Right hindlimb (tissue), 1 donor: ENCODE measurements around the gene ABCA10.

ENCODE experiments used
- DNase-seq: peaks from one replicate; pipeline ENCODE4 v3.0.0-alpha.2; 2018

The ABCA10 gene

DNA sequence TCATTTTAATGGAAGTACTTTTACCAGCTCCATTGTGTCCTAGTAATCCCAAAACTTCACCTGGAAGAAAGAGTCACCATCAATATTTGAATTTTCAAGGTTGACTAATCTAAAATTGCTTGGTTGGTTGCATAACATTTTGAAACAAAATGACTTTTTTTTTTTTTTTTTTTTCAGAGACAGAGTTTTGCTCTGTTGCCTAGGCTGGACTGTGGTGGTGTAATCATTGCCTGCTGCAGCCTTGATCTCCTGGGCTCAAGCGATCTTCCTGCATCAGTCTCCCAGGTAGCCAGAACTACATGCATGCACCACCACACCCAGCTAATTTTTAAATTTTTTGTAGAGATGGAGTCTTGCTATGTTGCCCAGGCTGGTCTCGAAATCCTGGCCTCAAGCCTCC lies 74.4 kb downstream of the ABCA10 start:
- no peak for DNase-seq

DNA sequence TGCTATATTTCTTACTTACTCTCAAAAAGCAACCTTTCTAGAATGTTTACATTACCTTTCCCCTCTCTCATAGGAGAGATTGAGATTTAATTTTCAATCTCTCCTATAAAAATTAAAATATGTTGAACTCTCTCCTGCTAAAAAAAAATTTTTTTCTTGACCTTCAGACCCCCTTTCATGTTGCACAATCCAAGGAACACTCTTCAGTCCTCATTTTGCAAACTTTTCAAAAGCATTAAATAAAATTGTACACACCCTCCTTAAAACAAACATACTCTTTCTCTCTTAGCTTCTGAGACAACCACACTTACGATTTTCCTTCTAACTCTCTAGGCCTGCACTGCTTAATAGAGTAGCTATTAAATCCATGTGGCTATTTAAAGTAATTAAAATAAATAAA lies 78.3 kb downstream of the ABCA10 start:
- no peak for DNase-seq

DNA sequence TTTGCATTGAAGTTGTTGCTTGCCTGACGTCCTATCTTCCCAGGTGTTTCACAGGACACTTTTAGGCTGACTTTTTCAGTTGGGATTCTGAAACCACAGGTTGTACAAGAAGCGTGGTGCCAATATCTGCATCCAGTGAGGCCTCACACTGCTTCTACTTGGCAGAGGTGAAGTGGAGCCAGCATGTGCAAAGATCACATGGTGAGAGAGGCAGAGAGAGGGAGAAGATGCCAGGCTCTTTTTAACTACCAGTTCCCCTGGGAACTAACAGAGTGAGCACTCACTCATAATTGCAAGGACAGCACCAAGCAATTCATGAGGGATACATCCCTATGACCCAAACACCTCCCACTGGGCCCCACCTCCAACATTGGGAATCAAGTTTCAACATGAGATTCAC lies 81.2 kb downstream of the ABCA10 start:
- no peak for DNase-seq

DNA sequence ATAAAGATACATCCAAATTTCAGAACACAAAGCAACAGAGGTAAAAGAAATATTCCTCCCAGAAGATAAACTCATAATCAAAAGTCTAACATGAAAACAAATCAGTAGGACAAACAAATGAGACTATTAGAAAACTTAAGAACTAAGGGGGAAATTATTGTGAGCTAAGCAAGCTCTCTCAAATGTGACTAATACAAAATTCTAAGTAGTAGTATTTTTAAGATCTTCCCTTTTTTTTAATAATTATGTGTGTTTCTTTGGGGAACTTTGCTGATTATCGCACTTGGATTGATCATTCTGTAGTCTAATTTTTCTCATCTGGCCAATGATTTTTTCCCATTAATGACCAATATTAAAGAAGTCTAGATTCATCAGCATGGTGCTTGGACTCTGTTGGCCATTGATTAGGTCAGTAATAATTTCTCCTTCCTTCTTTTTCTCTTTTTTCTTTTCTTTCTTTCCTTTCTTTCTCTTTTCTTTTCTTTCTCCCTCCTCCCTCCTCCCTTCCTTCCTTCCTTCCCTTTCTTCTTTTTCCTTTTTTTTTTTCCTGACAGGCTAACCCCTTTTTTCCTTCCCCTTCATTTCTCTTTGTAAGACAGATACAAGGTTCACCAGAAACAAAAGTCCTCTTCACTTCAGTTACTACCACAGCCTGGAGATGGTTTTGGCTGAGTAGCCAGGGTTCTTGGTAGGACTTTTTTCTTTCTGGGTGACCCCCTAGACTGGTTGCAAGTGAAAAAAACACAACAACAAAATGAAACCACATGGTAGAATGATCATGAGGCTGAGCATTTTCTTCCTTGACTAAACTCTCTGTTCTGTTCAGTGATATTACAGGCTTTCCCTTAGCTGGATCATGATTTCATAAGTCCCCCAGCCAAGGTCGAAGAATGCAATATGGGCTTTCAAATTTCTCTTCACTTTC lies 84.0 kb downstream of the ABCA10 start:
- DNase-seq, result no peak

DNA sequence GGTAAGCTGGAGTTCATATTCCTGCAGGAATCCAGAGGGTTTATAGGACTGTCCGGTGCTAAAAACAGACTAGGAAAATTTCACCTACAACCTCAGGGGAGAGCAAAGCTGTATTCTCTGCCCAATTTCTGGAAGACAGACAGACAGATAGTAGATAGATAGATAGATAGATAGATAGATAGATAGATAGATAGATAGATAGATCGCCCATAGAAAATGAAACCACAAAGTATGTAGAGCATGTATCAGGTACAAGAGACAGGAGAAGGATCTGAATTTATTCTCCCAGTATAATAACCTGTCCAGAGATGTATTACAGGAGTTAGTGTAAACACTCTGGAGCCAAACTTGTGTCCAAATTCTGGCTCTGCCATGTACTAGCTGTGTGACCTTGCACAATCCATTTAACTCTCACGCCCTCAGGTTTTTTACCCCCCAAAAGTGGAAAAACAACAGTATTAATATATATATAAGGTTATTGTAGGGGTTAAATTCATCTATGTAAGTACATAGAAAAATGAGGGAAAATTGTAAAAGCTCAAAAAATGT lies 84.9 kb downstream of the ABCA10 start:
- DNase-seq, result no peak

DNA sequence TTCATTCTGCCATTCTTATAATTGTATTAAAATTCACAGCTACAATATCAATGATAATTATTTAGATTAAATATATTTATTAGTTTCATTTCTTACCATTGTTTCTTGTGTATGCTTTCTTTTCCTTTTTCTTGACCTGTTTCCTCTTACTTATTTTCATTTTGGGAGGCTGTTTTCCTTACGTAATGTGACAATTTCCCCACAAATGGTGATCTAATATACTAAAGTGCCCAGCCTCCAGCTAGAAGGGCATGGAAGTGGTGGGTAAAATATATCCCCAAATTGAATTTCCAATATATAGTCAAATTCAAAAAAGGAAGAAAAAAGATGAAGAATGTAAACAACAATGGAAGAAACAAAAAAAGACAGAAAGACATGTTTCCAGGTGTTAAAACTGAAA lies 85.5 kb downstream of the ABCA10 start:
- no peak for DNase-seq

DNA sequence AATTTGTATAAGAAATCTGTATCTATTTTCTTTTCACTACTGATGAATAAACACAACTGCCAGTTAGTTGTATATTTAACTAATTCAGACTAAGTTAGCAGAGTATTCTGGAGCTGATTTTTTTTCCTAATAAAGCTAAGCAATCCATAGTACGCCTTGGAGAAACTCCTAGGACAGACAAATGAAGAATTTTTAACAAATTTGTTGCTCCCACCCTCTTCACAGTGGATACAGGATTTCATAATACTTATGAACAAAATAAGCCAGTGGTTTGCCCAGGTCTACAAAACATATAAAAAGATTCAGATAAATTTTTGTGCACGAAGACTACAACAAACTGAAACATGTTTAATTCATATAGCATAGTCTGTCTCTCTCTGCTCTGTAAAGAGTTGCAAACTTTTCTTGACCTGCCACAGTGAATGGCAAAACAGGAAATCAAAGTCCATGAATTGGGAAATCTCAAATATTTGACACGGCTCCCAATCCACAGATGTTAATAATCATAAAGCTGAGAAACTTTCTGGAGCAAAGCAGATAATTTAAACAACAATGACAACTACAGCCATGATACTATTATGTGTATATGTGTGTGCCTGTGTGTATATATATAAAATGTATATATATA lies 86.3 kb downstream of the ABCA10 start:
- no peak for DNase-seq

DNA sequence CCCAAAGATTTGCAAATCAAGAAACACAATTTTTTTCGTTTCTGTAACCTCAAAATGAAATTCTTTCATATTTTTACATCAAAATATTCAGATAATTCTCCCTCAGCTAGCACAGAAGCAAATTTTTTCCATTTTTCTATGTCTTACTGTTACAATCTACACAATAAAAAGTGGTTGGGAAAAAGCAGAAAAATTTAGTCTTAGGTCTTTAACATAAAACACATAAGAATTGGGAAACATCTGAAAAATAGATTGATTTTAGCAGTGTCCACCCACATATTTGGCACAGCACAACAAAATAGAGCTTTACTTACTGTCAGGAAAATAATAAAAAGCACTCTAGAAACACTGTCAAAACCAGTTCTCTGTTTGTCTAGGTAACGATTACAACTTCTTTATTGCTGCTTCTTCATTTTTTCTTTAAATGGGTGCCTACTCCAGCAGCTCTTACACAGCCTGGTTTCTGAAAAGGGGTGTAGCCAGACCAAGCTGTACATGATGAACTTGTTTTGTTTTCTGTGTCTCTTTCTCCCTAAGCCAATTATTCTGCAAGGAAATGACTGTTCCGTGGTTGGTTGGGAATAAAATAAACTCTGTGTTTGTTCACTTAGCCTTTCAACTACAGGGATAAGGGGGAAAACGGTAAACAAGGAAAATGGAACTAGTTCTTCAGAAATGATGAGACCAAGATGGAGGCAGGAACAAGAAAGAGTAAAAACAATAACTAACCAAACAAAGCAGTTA lies 87.0 kb downstream of the ABCA10 start, which contains the start of gene ABCA6:
ABCA6 (minus strand) TSS at position 465 of the 744 bp plus-strand sequence. CDS start 1,192 bp downstream, outside the sequence.
- peak; percentile 25 for DNase-seq

DNA sequence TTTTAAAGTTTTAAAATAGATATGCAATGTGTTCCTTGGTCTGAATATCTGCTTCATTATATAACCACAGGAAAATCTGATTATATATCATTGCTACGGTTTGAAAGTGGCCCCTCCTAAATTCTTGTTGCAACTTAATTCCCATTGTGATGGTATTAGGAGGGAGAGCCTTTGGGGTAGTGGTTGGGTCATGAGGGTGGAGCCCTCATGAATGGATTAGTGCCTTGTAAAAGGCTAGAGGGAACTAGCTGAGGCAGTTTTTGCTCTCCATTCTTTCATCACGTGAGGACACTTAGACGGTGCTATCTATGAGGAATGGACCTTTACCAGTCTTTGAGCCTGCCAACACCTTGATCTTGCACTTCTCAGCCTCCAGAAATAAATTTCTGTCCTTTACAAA lies 94.5 kb downstream of the ABCA10 start:
- DNase-seq, result no peak

DNA sequence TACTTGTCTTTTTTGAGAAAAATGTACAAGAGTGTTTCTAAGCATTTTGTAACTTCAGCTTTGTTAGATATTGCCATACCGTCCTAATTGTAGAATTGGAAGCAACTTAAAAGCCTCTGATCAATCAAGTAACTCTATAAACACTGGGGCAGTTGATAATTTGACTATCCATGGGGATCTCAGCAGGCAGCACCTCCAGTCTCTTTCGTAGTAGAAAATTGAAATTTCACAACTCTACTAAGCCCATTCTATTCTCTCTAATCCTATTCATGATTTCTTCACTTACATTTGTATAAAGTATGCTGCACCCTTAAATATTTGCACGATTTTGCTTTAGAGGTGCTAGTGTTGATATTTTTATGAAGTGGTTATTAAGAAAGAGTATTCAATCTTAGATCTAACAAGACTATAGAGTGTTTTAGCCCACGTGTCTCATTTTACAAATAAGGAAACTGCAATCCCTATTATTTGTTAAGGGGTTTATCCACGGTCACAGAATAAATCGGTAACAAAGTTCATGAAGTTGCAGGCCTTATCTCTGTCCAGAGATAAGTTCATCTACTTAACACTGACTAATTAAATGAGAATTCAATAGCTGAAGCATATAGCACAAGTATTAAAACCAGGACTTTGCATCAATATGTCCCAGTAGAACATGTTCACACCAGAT lies 97.9 kb downstream of the ABCA10 start:
- no peak for DNase-seq

DNA sequence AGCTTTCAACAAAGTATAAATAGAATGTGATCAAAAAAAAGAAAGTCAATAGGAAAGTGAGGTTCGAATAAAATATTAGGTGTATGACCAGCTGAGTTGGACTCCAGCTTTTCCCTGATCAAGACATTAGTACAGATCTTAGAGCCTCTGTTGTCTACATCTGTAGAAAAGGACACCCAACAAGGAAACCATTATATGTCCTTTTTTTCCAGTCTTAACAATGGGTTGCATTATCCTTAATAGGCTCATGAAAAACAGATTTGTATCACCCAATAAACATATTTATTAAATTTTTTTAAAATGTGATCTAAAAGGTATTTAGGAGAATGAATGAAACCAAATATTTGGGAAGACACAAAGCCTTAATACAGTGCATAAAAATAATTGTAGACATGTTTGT lies 105.0 kb downstream of the ABCA10 start:
- no peak for DNase-seq

DNA sequence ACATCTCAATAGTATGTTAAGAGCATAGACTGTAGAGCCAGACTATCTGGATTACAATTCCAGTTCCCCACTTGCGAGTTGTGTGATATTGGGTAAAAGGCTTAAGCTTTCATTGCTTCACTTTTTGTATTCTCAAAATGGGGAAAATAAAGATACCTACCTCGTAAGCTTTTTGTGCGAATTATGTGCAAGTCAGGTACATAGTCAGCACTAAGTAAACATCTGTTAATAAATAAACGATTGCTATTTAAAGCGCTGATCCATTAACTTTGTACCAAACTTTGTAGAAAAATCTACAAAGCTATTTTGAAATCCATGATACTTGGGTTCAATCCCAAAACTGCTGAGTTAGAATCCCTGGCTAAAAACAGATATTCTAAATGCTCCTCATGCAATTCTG lies 106.6 kb downstream of the ABCA10 start:
- no peak for DNase-seq

DNA sequence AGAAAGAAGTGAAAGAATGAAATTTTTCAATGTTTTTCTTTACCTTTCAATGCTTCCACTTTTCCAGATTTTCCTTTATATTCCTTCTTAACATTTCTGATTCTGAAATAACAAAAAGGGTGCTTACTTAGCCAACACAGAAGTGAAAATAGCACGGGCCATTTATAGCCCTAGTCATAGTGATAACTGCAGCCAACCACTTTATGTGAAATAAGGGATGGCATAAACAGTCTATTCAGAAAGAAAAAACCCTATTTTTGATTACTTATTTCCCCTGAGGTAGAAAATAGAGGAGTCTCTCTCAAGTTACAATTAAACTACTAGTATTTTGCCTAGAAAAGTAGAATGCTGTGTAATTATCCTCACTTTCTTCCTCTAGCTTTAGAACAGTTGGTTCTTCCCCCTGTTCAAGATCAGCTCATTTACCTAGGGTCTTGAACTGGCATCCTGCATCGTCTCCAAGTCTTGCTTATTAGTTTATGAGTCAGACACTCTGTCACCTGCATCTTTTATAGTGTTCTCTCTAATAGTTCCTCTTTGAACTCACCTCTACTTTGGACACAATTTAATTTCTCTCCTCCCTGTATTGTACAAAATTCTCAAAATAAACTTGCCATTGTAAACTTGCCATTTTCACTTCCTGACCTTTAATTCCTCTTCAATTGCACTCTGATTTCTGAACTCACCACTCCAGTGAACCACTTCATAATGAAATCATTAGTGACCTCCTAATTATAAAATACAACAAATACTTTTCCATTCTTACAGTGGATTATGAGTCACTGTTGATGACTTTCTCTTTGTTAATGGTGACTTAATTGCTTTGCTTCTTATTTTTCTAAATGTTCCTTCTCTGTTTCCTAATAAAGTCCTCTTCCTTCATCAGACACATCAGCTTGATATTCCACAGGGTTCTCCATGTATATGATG lies 110.5 kb downstream of the ABCA10 start:
- no peak for DNase-seq

DNA sequence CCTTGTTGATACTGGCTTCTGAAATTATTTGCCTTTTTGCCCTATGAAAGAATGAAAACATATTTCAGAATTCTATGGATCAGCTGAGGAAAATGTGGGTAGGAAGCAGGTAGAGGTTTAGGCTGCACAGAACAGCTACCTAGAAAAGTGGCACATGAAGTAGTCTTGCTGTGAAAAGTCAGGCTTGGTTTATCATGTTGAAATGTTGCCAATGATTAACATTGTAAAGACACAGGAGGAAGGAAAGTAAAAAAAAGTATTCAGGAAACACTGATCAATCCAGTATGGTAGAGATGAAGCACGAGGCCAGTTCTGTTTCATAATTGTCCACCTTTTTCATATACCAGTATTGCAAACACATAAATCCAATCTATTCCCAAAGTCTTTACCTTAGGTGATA lies 116.8 kb downstream of the ABCA10 start:
- no peak for DNase-seq

DNA sequence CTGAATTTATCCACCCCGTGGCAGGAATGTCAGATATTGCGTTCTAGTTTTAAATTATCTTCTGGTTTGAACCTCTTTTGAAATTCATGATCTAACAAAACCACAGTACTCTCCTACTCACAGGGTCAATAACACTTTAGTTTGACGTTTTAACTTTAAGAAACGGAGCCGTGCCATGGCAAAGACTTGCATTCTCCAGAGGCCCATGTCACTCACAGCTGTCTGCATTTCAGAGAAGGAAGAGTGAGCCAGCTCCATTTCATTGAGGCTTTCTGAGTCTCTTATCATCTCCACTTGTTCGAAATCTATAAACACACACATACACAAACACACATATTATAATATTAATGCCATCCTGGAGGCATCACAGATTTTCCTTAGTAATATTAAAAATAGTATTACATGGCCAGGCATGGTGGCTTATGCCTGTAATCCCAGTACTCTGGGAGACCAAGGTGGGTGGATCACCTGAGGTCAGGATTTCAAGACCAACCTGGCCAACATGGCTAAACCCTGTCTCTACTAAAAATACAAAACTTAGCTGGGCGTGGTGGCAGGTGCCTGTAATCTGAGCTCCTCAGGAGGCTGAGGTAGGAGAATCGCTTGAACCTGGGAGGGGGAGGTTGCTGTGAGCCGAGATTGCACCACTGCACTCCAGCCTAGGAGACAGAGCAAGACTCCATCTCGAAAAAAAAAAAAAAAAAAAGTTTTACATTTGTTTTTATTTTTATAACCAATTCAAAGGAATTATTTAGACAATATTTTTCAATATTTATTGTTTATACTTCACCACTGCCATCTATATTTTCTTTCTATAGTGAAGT lies 122.5 kb downstream of the ABCA10 start:
- DNase-seq, result no peak

DNA sequence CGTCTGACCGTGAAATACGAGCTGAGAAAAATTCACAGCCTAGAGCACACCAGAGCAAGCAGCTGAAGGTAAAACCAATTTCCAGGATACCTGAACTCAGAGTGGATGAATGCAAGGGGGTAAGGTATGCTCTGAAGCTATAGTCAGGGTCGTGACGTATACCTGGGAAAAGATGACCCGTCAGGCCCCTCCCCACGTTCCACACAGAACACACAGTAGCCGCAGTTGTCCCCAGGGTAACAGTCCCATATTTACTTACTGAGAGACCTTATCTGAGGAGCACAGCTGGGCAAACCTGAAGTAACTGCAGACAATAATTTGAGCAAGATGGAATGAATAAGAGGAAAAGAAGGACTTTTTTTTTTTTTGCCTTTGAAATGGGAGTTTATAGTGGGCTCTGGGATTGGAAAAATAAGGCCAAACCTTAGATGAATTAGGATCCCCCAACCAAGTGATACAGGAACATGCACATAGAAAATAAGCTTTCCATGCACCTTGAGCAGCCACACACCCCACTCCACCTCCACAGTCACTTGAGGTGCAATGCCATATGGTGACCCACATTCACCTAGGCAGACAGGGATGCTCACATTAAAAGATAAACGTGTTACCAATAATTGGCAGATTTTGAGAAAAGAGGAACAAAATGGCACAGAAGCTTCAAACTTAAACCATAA lies 124.9 kb downstream of the ABCA10 start:
- no peak for DNase-seq

DNA sequence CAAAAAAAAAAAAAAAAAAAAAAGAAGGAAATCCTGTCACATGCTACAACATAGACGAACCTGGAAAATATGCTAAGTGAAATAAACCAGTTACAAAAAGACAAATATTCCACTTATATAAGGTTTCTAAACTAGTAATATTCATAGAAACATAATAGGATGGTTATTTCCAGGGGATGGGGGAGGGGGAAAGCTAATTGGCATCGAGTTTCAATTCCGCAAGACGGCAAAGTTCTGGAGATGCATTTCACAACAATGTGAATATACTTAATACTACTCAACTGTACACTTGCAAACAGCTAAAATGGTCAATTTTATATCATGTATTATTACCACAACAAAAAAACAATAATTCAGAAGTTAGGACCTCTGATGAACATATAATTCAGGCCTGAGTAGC lies 130.0 kb downstream of the ABCA10 start:
- no peak for DNase-seq
